Measurements from ENCODE around the gene ABHD14A. TPM values are rescaled to one million over a fixed set of nuclear protein-coding genes. Genes with fewer than 3 reads are reported as not detected.

The ABHD14A gene
- total and polyA plus RNA-seq, 2 of the 13 experiments (the other 11 are each of a cell fraction or from before 2014, with no cell fraction given) = 29.5 to 46.9 TPM

- TF ChIP-seq REXO4 (CRISPR knock-in tag; IDR thresholded peaks at IDR 0.05; ENCODE audit: borderline replicate concordance) (peak; percentile 86), GRHL1 (CRISPR knock-in tag; conservative IDR thresholded peaks at IDR 0.05) (no peak), EED (CRISPR knock-in tag; IDR thresholded peaks at IDR 0.05) (peak; percentile 88), NFRKB (IDR thresholded peaks at IDR 0.05) (no peak), ZBTB1 (CRISPR knock-in tag; IDR thresholded peaks at IDR 0.05; ENCODE audit: borderline replicate concordance) (no peak), NFE2 (CRISPR knock-in tag; IDR thresholded peaks at IDR 0.05) (no peak), ZNF496 (CRISPR knock-in tag; IDR thresholded peaks at IDR 0.05; ENCODE audit: insufficient replicate concordance) (no peak), ZNF883 (CRISPR knock-in tag; IDR thresholded peaks at IDR 0.05; ENCODE audit: not compliant biosample characterization) (peak; percentile 40), YEATS4 (CRISPR knock-in tag; IDR thresholded peaks at IDR 0.05; ENCODE audit: borderline replicate concordance) (peak; percentile 91; the same call in 1 of the 2 replicates), NR1H2 (CRISPR knock-in tag; IDR thresholded peaks at IDR 0.05; ENCODE audit: borderline replicate concordance, low read depth) (peak; percentile 17; the same call in 1 of the 2 replicates), ZNF333 (CRISPR knock-in tag; IDR thresholded peaks at IDR 0.05; ENCODE audit: borderline replicate concordance) (peak; percentile 85; the same call in 1 of the 2 replicates), FLYWCH1 (CRISPR knock-in tag; IDR thresholded peaks at IDR 0.05) (no peak), CEBPZ (IDR thresholded peaks at IDR 0.05; ENCODE audit: low read length) (no peak), FOXJ3 (CRISPR knock-in tag; IDR thresholded peaks at IDR 0.05; ENCODE audit: borderline replicate concordance) (no peak), ZNF737 (CRISPR knock-in tag; IDR thresholded peaks at IDR 0.05; ENCODE audit: borderline replicate concordance) (no peak), RELA (CRISPR knock-in tag; IDR thresholded peaks at IDR 0.05) (peak; percentile 15; the same call in 1 of the 2 replicates), PHF5A (CRISPR knock-in tag; IDR thresholded peaks at IDR 0.05; ENCODE audit: low read depth, unreplicated experiment) (peak; percentile 42), FOSL1 (CRISPR knock-in tag; IDR thresholded peaks at IDR 0.05; ENCODE audit: borderline replicate concordance) (no peak)
- TF ChIP-seq, protein P1, sequence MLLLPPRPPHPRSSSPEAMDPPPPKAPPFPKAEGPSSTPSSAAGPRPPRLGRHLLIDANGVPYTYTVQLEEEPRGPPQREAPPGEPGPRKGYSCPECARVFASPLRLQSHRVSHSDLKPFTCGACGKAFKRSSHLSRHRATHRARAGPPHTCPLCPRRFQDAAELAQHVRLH (CRISPR knock-in tag; IDR thresholded peaks at IDR 0.05; ENCODE audit: borderline replicate concordance, low read depth) = peak; percentile 18; the same call in 1 of the 2 replicates
- TF ChIP-seq, protein P2, sequence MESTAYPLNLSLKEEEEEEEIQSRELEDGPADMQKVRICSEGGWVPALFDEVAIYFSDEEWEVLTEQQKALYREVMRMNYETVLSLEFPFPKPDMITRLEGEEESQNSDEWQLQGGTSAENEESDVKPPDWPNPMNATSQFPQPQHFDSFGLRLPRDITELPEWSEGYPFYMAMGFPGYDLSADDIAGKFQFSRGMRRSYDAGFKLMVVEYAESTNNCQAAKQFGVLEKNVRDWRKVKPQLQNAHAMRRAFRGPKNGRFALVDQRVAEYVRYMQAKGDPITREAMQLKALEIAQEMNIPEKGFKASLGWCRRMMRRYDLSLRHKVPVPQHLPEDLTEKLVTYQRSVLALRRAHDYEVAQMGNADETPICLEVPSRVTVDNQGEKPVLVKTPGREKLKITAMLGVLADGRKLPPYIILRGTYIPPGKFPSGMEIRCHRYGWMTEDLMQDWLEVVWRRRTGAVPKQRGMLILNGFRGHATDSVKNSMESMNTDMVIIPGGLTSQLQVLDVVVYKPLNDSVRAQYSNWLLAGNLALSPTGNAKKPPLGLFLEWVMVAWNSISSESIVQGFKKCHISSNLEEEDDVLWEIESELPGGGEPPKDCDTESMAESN (CRISPR knock-in tag; conservative IDR thresholded peaks at IDR 0.05) = peak; percentile 73
- TF ChIP-seq, protein P3, sequence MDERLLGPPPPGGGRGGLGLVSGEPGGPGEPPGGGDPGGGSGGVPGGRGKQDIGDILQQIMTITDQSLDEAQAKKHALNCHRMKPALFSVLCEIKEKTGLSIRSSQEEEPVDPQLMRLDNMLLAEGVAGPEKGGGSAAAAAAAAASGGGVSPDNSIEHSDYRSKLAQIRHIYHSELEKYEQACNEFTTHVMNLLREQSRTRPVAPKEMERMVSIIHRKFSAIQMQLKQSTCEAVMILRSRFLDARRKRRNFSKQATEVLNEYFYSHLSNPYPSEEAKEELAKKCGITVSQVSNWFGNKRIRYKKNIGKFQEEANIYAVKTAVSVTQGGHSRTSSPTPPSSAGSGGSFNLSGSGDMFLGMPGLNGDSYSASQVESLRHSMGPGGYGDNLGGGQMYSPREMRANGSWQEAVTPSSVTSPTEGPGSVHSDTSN (CRISPR knock-in tag; IDR thresholded peaks at IDR 0.05) = no peak
These were observed 8.1 kb downstream of the ABHD14A start, which contains the start of gene ACY1 (continued) for GRCh38 chr3:51982838-51983577.

All from HepG2 (cell line).